Keratinocyte (primary cell): Measurements from ENCODE around the gene ATP12A. TPM values are rescaled to one million over a fixed set of nuclear protein-coding genes. Genes with fewer than 3 reads are reported as not detected.

Source experiments
- DNase-seq: peaks from one replicate; pipeline ENCODE4 v3.0.0-alpha.2; 2011; ENCODE audit warnings: low read depth, missing footprints, low spot score
- FAIRE-seq: peaks from 2 replicates; lab custom pipeline; 2011; peaks lifted over from hg19 to GRCh38; lab: Jason Lieb, UNC
- H2AFZ ChIP-seq: 2 replicates; pipeline ENCODE4 v1.6.0; 2012; ENCODE audit warnings: low read length, control low read depth, inconsistent platforms; ENCODE audit not compliant: control insufficient read depth
- H3K27ac ChIP-seq: 2 replicates; pipeline ENCODE4 v1.5.1; 2011; ENCODE audit warnings: low read length; ENCODE audit not compliant: control insufficient read depth, insufficient read depth
- H3K27me3 ChIP-seq: 3 replicates; pipeline ENCODE4 v1.6.0; 2011; ENCODE audit warnings: low read length; ENCODE audit not compliant: control insufficient read depth, insufficient read depth; ENCODE audit errors: extremely low read depth
- H3K36me3 ChIP-seq, 2 experiments: 2 replicates in 1 of 2; 3 replicates in 1 of 2; pipeline ENCODE4 v1.5.1; 2011; ENCODE audit warnings: low read length in 2 of 2, mild to moderate bottlenecking in 1 of 2; ENCODE audit not compliant: control insufficient read depth in 2 of 2, insufficient read depth in 2 of 2; ENCODE audit errors: extremely low read depth in 1 of 2
- H3K4me1 ChIP-seq: 3 replicates; pipeline ENCODE4 v1.5.1; 2011; ENCODE audit warnings: low read length; ENCODE audit not compliant: control insufficient read depth, insufficient read depth; ENCODE audit errors: extremely low read depth
- H3K4me2 ChIP-seq: 3 replicates; pipeline ENCODE4 v1.6.0; 2011; ENCODE audit warnings: low read depth, low read length; ENCODE audit not compliant: control insufficient read depth, insufficient read depth; ENCODE audit errors: extremely low read depth
- H3K4me3 ChIP-seq, 3 experiments: fragments of 200-600 bp in 1 of 3; sonication (generic) in 1 of 3; 2 replicates in 2 of 3; 3 replicates in 1 of 3; pipeline ENCODE4 v1.5.1; 2011 to 2016; ENCODE audit warnings: low read length in 3 of 3, mild to moderate bottlenecking in 3 of 3, control low read depth in 2 of 3, inconsistent platforms in 1 of 3, low read depth in 1 of 3, mixed read lengths in 1 of 3, mixed run types in 1 of 3, moderate library complexity in 1 of 3; ENCODE audit not compliant: control insufficient read depth in 2 of 3, insufficient read depth in 2 of 3; ENCODE audit errors: extremely low read depth in 1 of 3
- H3K79me2 ChIP-seq: 2 replicates; pipeline ENCODE4 v1.6.0; 2012; ENCODE audit warnings: low read length; ENCODE audit not compliant: control insufficient read depth, insufficient read depth
- H3K9ac ChIP-seq: 3 replicates; pipeline ENCODE4 v1.6.0; 2011; ENCODE audit warnings: low read length; ENCODE audit not compliant: control insufficient read depth, insufficient read depth; ENCODE audit errors: extremely low read depth
- H3K9me1 ChIP-seq: 3 replicates; pipeline ENCODE4 v1.6.0; 2011; ENCODE audit warnings: low read length; ENCODE audit not compliant: control insufficient read depth, insufficient read depth; ENCODE audit errors: extremely low read depth
- H3K9me3 ChIP-seq: 2 replicates; pipeline ENCODE4 v1.5.1; 2012; ENCODE audit warnings: low read depth, low read length; ENCODE audit not compliant: control insufficient read depth
- H4K20me1 ChIP-seq: 3 replicates; pipeline ENCODE4 v1.6.0; 2011; ENCODE audit warnings: low read length; ENCODE audit not compliant: control insufficient read depth, insufficient read depth; ENCODE audit errors: extremely low read depth
- CTCF ChIP-seq, 3 experiments: IDR thresholded peaks in 1 of 3; conservative IDR thresholded peaks in 1 of 3; optimal IDR thresholded peaks in 1 of 3; 2 replicates in 2 of 3; 3 replicates in 1 of 3; pipeline versions ENCODE3 to v1.5.1; 2011; ENCODE audit warnings: low read length in 3 of 3, mild to moderate bottlenecking in 3 of 3, moderate library complexity in 2 of 3, control low read depth in 1 of 3, inconsistent platforms in 1 of 3; ENCODE audit not compliant: insufficient read depth in 2 of 3; ENCODE audit errors: extremely low read depth in 1 of 3
- EZH2 ChIP-seq: IDR thresholded peaks from one replicate; pipeline ENCODE4 v1.6.1; 2012; ENCODE audit warnings: inconsistent platforms, mild to moderate bottlenecking, low read length, moderate library complexity
- dilution Hi-C: fragments of 300-500 bp; cut with MboI; formaldehyde crosslinking; loops from one replicate; pipeline ENCODE4 v1.7.0; 2020; ENCODE audit warnings: low sequenced_read_pairs; ENCODE audit not compliant: extremely low pct_ligation_motif_present
- polyA plus RNA-seq, 5 experiments: library from polyadenylated mRNA; depleted of rRNA in 3 of 5; stranded (reverse) in 3 of 5; stranded (forward) in 1 of 5; unstranded in 1 of 5; fragments of >200 nt; gene quantifications; 1 replicate in 1 of 5; 2 replicates in 3 of 5; 3 replicates in 1 of 5; pipeline versions ENCODE4 v1.2.1 to v1.2.3, GENCODE V29; 2011 to 2012; ENCODE audit warnings: missing spikeins in 2 of 5, low read depth in 1 of 5, low replicate concordance in 1 of 5

The ATP12A gene
- polyA plus RNA-seq, 1 donor (not counting 4 experiments of a cell fraction or from before 2014, with no cell fraction given) = 0.79 TPM

- no peak overlapping the region for H3K27ac ChIP-seq
- no peaks in the 10 kb centered on the region for H4K20me1 ChIP-seq
- no peaks in the 10 kb centered on the region for H3K9me3 ChIP-seq
- peak overlapping the region in 1 of 3 experiments; percentile 33 for H3K4me3 ChIP-seq
- TF ChIP-seq EZH2 (no peak), CTCF (optimal IDR thresholded peaks at IDR 0.05 in 1 of 3, IDR thresholded peaks at IDR 0.05 in 1 of 3, conservative IDR thresholded peaks at IDR 0.05 in 1 of 3; ENCODE audit: extremely low read depth in 1 of 3, insufficient read depth in 2 of 3, low read length in 3 of 3) (no peak)
- H3K9me1 ChIP-seq = no peaks in the 10 kb centered on the region
- H3K9ac ChIP-seq = peak overlapping the region; percentile 18
- DNase-seq (no peak), FAIRE-seq (peak; percentile 83)
- peaks cover 32% of the 10 kb centered on the region for H3K4me1 ChIP-seq
- peaks cover 3% of the 10 kb centered on the region for H3K27me3 ChIP-seq
- H2AFZ ChIP-seq = peak overlapping the region; percentile 64
- dilution Hi-C loops = no loop called here
- no peaks in the 10 kb centered on the region for H3K79me2 ChIP-seq
- no peaks in the 10 kb centered on the region for H3K36me3 ChIP-seq
- H3K4me2 ChIP-seq = peak overlapping the region; percentile 46
Observed at GRCh38 chr13:24684600-24684998, 4.4 kb downstream of the ATP12A start.

GRCh38 chr13:24685314-24685713 lies 5.1 kb downstream of the ATP12A start:
- TF ChIP-seq CTCF (optimal IDR thresholded peaks at IDR 0.05 in 1 of 3, IDR thresholded peaks at IDR 0.05 in 1 of 3, conservative IDR thresholded peaks at IDR 0.05 in 1 of 3; ENCODE audit: extremely low read depth in 1 of 3, insufficient read depth in 2 of 3, low read length in 3 of 3) (no peak), EZH2 (no peak)
- no peaks in the 10 kb centered on the region for H4K20me1 ChIP-seq
- H3K9me3 ChIP-seq = no peaks in the 10 kb centered on the region
- dilution Hi-C loops = no loop called here
- no peak overlapping the region for H3K27ac ChIP-seq
- H3K9me1 ChIP-seq = no peaks in the 10 kb centered on the region
- no peak overlapping the region for H3K4me3 ChIP-seq
- FAIRE-seq (no peak), DNase-seq (no peak)
- H3K79me2 ChIP-seq = no peaks in the 10 kb centered on the region
- no peak overlapping the region for H3K9ac ChIP-seq
- H3K27me3 ChIP-seq = peaks cover 3% of the 10 kb centered on the region
- no peak overlapping the region for H2AFZ ChIP-seq
- H3K4me2 ChIP-seq = peak overlapping the region; percentile 46
- H3K36me3 ChIP-seq = no peaks in the 10 kb centered on the region
- H3K4me1 ChIP-seq = peaks cover 30% of the 10 kb centered on the region
